ENCODE results near the gene ATG2A. TPM values are rescaled to one million over a fixed set of nuclear protein-coding genes. Genes with fewer than 3 reads are reported as not detected.

ATG2A gene
- total RNA-seq, 1 experiment from 2014 or later: 7.1 TPM

- DNase-seq (ENCODE audit: extremely low read depth, low read depth): no peak
These were observed 42.4 kb downstream of the ATG2A start for GRCh38 chr11:64874308-64875240.

- DNase-seq (ENCODE audit: extremely low read depth, low read depth): no peak
These were observed 44.1 kb downstream of the ATG2A start for GRCh38 chr11:64872790-64873488.

- no peak for DNase-seq (ENCODE audit: extremely low read depth, low read depth)
These were observed 45.5 kb downstream of the ATG2A start for GRCh38 chr11:64871492-64871891.

GRCh38 chr11:64870893-64871466, 46.0 kb downstream of the ATG2A start:
- no peak for DNase-seq (ENCODE audit: extremely low read depth, low read depth)

- no peak for DNase-seq (ENCODE audit: extremely low read depth, low read depth)
These were observed 46.7 kb downstream of the ATG2A start for GRCh38 chr11:64870176-64870892.

GRCh38 chr11:64869571-64870175, 47.3 kb downstream of the ATG2A start:
- no peak for DNase-seq (ENCODE audit: extremely low read depth, low read depth)

GRCh38 chr11:64868904-64869570, 48.0 kb downstream of the ATG2A start:
- DNase-seq (ENCODE audit: extremely low read depth, low read depth): no peak

- no peak for DNase-seq (ENCODE audit: extremely low read depth, low read depth)
These were observed 49.1 kb downstream of the ATG2A start for GRCh38 chr11:64867748-64868462.

GRCh38 chr11:64866173-64866491, 50.9 kb downstream of the ATG2A start:
- DNase-seq (ENCODE audit: extremely low read depth, low read depth): no peak

GRCh38 chr11:64865286-64866172, 51.5 kb downstream of the ATG2A start:
- no peak for DNase-seq (ENCODE audit: extremely low read depth, low read depth)

- DNase-seq (ENCODE audit: extremely low read depth, low read depth): no peak
These were observed 52.3 kb downstream of the ATG2A start for GRCh38 chr11:64864473-64865285.

GRCh38 chr11:64864135-64864472, 52.9 kb downstream of the ATG2A start:
- DNase-seq (ENCODE audit: extremely low read depth, low read depth): no peak

GRCh38 chr11:64863391-64864060, 53.5 kb downstream of the ATG2A start:
- no peak for DNase-seq (ENCODE audit: extremely low read depth, low read depth)

- DNase-seq (ENCODE audit: extremely low read depth, low read depth): no peak
These were observed 54.0 kb downstream of the ATG2A start for GRCh38 chr11:64862987-64863390.

- DNase-seq (ENCODE audit: extremely low read depth, low read depth): no peak
These were observed 55.6 kb downstream of the ATG2A start for GRCh38 chr11:64861227-64861975.

All from NCI-H460 (cell line).